ENCODE data around the gene EIF4G1. TPM values are rescaled to one million over a fixed set of nuclear protein-coding genes. Genes with fewer than 3 reads are reported as not detected.
"Not testable (repeated sequence)": the region's sequence is repeated elsewhere in the genome, so short reads cannot be mapped to it uniquely, and the experiment has no call there.

Gene EIF4G1
- total RNA-seq, 1 experiment from 2014 or later, result 532 TPM

DNA sequence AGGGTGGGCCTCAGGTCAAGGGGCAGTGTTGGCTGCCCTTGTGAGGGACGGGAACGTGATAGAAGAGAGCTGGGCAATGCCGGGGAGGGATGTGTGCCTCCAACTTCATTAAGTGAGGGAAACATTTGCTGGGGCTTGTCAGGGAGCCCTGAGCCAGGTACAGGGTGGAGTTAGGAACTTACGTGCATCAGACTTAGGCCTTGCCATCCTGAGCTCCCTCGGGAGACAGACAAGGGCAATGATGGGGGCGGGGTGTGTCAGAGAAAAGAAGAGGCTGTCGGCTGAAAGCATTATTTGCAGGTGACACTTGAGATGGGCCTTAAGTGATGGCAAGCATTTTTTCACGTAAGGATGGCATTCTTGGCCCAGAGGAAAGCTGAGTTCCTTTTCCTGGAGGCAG, 24.6 kb downstream of the EIF4G1 start:
- Histone ChIP-seq H3K27ac (ENCODE audit: insufficient read length, low read depth, low read length) (no peak overlapping the region), H3K9ac (ENCODE audit: extremely low read depth, insufficient read length, low read length) (no peak overlapping the region), H2BK15ac (ENCODE audit: low read depth, low read length) (no peak overlapping the region), H3K9me3 (ENCODE audit: control insufficient read depth, low read depth, low read length) (no peaks in the 10 kb centered on the region), H3K79me2 (ENCODE audit: insufficient read depth, low read length) (no peaks in the 10 kb centered on the region), H3K4ac (ENCODE audit: low read depth, low read length) (no peak overlapping the region), H4K5ac (ENCODE audit: insufficient read length, low read depth, low read length) (no peak overlapping the region), H2AFZ (ENCODE audit: low read length) (no peak overlapping the region), H3K27me3 (ENCODE audit: insufficient read depth, low read length) (no peaks in the 10 kb centered on the region), H3K18ac (ENCODE audit: insufficient read length, low read depth, low read length) (peak overlapping the region; percentile 75), H4K91ac (ENCODE audit: insufficient read length, low read depth, low read length) (no peak overlapping the region), H2BK12ac (ENCODE audit: insufficient read length, low read depth, low read length) (no peak overlapping the region), H3K56ac (ENCODE audit: insufficient read length, low read depth, low read length) (no peak overlapping the region), H3K23me2 (ENCODE audit: insufficient read length, low read depth, low read length, poor library complexity, severe bottlenecking) (peaks cover 10% of the 10 kb centered on the region), H4K8ac (replicated peaks; ENCODE audit: insufficient read length, low read depth, low read length) (no peak overlapping the region), H3K79me1 (ENCODE audit: insufficient read depth, low read depth, low read length, poor library complexity, severe bottlenecking) (no peaks in the 10 kb centered on the region), H3K23ac (ENCODE audit: insufficient read length, low read depth, low read length) (no peak overlapping the region), H3T11ph (ENCODE audit: low read length) (no peak overlapping the region), H2AK5ac (ENCODE audit: insufficient read length, low read length) (no peak overlapping the region), H4K20me1 (ENCODE audit: control insufficient read depth, insufficient read depth, insufficient read length) (peaks cover 4% of the 10 kb centered on the region), H3K4me2 (ENCODE audit: insufficient read depth, insufficient read length, low read length) (no peak overlapping the region), H2BK20ac (ENCODE audit: low read depth, low read length, poor library complexity, severe bottlenecking) (no peak overlapping the region), H3K4me1 (ENCODE audit: insufficient read depth, low read length) (no peaks in the 10 kb centered on the region), H2BK5ac (ENCODE audit: insufficient read length, low read length) (no peak overlapping the region), H2BK120ac (ENCODE audit: low read depth, low read length, poor library complexity, severe bottlenecking) (no peak overlapping the region), H3K14ac (ENCODE audit: insufficient read depth, low read length) (peak overlapping the region; percentile 18; the same call in 1 of the 2 replicates)
- no peak for DNase-seq
- H3K4me1 Mint-ChIP-seq, result peaks cover 34% of the 10 kb centered on the region in 2 experiments
- TF ChIP-seq, protein P1, sequence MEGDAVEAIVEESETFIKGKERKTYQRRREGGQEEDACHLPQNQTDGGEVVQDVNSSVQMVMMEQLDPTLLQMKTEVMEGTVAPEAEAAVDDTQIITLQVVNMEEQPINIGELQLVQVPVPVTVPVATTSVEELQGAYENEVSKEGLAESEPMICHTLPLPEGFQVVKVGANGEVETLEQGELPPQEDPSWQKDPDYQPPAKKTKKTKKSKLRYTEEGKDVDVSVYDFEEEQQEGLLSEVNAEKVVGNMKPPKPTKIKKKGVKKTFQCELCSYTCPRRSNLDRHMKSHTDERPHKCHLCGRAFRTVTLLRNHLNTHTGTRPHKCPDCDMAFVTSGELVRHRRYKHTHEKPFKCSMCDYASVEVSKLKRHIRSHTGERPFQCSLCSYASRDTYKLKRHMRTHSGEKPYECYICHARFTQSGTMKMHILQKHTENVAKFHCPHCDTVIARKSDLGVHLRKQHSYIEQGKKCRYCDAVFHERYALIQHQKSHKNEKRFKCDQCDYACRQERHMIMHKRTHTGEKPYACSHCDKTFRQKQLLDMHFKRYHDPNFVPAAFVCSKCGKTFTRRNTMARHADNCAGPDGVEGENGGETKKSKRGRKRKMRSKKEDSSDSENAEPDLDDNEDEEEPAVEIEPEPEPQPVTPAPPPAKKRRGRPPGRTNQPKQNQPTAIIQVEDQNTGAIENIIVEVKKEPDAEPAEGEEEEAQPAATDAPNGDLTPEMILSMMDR (conservative IDR thresholded peaks at IDR 0.05), result no peak
- H3K36me3 Mint-ChIP-seq (ENCODE audit: insufficient read depth in 1 of 3, low read depth in 3 of 3), result peaks cover 15 to 40% (median 23%) of the 10 kb centered on the region in 3 experiments
- H3K27me3 Mint-ChIP-seq (ENCODE audit: low read depth), result no peaks in the 10 kb centered on the region; the same call in 1 of the 2 replicates
- peak overlapping the region in 1 of 2 experiments; percentile 66; a peak in 2 of 5 replicates for H3K4me3 Mint-ChIP-seq
- no CpG with 5 or more reads among the region's 8 CpGs for WGBS (ENCODE audit: extremely low coverage, insufficient read length, low lambda C conversion rate)
- H3K27ac Mint-ChIP-seq, result peak overlapping the region in 2 of 3 experiments; percentile 79 to 91; a peak in 3 of 7 replicates
- no peaks in the 10 kb centered on the region; a peak in 1 of 5 replicates for H3K9me3 Mint-ChIP-seq

DNA sequence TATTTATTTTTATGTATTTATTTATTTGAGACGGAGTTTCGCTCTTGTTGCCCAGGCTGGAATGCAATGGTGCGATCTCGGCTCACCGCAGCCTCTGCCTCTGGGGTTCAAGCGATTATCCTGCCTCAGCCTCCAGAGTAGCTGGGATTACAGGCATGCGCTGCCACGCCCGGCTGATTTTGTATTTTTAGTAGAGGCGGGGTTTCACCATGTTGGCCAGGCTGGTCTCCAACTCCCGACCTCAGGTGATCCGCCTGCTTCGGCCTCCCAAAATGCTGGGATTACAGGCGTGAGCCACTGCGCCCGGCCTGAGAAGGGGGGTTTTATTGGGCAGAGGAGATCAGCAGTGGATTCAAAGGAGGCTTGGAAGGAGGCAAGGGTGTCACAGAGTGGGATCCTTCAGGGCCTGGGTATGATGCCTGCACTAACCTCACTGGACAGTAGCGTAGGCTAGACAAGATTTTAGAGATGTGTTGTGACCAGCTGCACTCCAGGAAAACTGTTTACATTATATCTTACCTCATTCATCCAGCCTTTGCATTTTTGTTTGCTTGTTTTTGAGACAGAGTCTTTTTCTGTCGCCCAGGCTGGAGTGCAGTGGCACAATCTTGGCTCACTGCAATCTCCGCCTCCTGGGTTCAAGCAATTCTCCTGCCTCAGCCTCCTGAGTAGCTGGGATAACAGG, 25.2 kb downstream of the EIF4G1 start:
- H3K23me2 ChIP-seq (ENCODE audit: insufficient read length, low read depth, low read length, poor library complexity, severe bottlenecking), result peaks cover 10% of the 10 kb centered on the region
- not testable (repeated sequence) for H2BK120ac ChIP-seq (ENCODE audit: low read depth, low read length, poor library complexity, severe bottlenecking); H3K18ac ChIP-seq (ENCODE audit: insufficient read length, low read depth, low read length); H3K56ac ChIP-seq (ENCODE audit: insufficient read length, low read depth, low read length); H3K27me3 ChIP-seq (ENCODE audit: insufficient read depth, low read length); DNase-seq; H3K27ac ChIP-seq (ENCODE audit: insufficient read length, low read depth, low read length); H3K23ac ChIP-seq (ENCODE audit: insufficient read length, low read depth, low read length); H2BK5ac ChIP-seq (ENCODE audit: insufficient read length, low read length); H4K20me1 ChIP-seq (ENCODE audit: control insufficient read depth, insufficient read depth, insufficient read length); H3T11ph ChIP-seq (ENCODE audit: low read length); H3K14ac ChIP-seq (ENCODE audit: insufficient read depth, low read length); H3K9me3 ChIP-seq (ENCODE audit: control insufficient read depth, low read depth, low read length); H3K4me1 ChIP-seq (ENCODE audit: insufficient read depth, low read length); H3K9me3 Mint-ChIP-seq; H3K4ac ChIP-seq (ENCODE audit: low read depth, low read length); H3K9ac ChIP-seq (ENCODE audit: extremely low read depth, insufficient read length, low read length); H3K27me3 Mint-ChIP-seq (ENCODE audit: low read depth); H2BK15ac ChIP-seq (ENCODE audit: low read depth, low read length); H2BK20ac ChIP-seq (ENCODE audit: low read depth, low read length, poor library complexity, severe bottlenecking); H4K8ac ChIP-seq (replicated peaks; ENCODE audit: insufficient read length, low read depth, low read length); H3K4me2 ChIP-seq (ENCODE audit: insufficient read depth, insufficient read length, low read length); H2BK12ac ChIP-seq (ENCODE audit: insufficient read length, low read depth, low read length); H4K5ac ChIP-seq (ENCODE audit: insufficient read length, low read depth, low read length); H3K4me3 Mint-ChIP-seq; H2AK5ac ChIP-seq (ENCODE audit: insufficient read length, low read length); H3K79me2 ChIP-seq (ENCODE audit: insufficient read depth, low read length); H4K91ac ChIP-seq (ENCODE audit: insufficient read length, low read depth, low read length); H2AFZ ChIP-seq (ENCODE audit: low read length); H3K79me1 ChIP-seq (ENCODE audit: insufficient read depth, low read depth, low read length, poor library complexity, severe bottlenecking)
- peaks cover 32 to 33% of the 10 kb centered on the region in 2 experiments for H3K4me1 Mint-ChIP-seq
- peak overlapping the region in 1 of 3 experiments; percentile 18; a peak in 1 of 7 replicates for H3K27ac Mint-ChIP-seq
- no CpG with 5 or more reads among the region's 19 CpGs for WGBS (ENCODE audit: extremely low coverage, insufficient read length, low lambda C conversion rate)
- peaks cover 13 to 34% (median 19%) of the 10 kb centered on the region in 3 experiments for H3K36me3 Mint-ChIP-seq (ENCODE audit: insufficient read depth in 1 of 3, low read depth in 3 of 3)
